Measurements from ENCODE around the gene CDH12.
"Not testable (repeated sequence)": the region's sequence is repeated elsewhere in the genome, so short reads cannot be mapped to it uniquely, and the experiment has no call there.

Gene CDH12

DNA sequence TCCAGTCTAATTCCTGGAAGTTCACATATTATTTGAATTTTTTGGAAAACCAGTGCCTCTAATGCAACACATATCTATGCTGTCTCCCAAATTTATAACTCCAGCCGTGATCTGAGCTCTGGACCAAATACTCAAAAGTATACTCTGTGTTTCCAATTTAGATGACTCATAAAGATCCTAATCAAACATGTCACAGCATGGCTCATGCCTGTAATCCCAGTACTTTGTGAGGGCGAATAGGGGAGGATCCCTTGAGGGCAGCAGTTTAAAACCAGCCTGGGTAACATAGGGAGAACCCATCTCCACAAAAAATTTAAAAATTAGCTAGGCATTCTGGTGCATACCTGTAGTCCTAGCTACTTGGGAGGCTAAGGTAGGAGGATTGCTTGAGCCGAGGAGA is 388.0 kb downstream of the CDH12 start:
- DNase-seq (ENCODE audit: low read depth, low spot score) = no peak

DNA sequence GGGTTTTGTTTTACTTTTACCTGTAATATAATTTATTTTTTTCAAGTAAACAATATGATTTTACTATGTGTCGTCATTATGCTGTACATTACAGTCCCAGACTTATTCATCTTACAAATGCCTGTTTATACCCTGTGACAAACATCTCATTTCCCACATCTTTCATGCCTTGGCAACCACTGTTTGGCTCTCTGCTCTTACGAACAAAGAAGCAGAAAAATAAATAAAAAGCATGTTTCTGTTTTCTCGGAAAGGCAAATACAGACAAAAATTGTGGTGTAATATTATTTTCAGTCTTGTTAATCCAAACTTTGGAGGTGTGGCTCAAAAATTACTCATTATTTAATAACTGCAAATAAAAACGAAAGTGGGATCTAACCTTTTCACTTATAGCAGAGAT is 393.0 kb downstream of the CDH12 start:
- no peak for DNase-seq (ENCODE audit: low read depth, low spot score)

DNA sequence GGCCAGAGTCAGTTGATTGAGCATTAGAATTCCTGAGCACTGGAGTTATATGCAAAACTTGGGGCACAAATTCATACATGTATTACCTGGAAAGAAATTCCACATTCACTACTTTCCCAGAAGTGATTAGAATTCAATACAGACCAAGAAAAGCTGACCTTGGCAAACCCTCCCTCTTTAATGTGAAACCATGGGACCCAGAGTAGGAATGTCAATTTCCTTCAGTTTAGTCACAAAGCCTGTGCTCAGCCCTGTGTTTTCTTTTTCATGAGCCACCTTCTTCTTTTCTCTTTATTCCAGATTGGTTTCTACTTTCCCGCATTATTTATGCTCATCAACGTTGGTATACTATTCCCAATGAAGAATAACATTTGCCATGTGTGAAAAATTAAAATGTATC is 420.2 kb downstream of the CDH12 start:
- DNase-seq (ENCODE audit: low read depth, low spot score) = no peak

DNA sequence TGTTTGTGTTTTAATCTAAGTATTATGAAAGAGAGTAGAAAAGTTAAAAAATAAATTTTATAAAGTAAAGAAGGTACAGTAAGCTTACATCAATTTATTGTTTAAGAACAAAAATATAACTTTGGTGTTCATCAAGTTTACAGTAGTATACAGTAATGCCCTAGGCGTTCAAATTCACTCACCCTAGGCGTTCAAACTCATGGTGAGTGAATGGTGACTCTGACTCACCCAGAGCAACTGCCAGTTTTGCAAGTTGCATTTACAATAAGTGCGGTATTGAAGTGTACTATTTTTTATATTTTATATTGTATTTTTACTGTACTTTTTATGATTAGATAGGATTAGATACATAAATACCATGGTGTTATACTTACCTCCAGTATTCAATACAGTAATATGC is 421.3 kb downstream of the CDH12 start:
- DNase-seq (ENCODE audit: low read depth, low spot score) = no peak

DNA sequence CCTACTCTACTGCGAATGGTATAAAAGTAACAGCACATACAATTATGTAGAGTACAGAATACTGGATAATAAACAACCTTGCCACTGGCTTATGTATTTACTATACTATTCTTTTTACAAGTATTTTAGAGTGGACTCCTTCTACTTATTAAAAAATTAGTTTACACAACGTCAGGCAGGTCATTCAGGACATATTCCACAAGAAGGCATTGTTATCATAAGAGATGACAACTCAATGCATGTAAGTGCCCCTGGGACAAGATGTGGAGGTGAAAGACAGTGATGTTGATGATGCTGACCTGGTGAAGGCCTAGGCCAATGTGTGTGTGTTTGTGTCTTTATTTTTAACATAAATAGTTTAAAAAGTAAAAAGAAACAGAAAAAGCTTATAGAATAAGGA is 421.7 kb downstream of the CDH12 start:
- no peak for DNase-seq (ENCODE audit: low read depth, low spot score)

DNA sequence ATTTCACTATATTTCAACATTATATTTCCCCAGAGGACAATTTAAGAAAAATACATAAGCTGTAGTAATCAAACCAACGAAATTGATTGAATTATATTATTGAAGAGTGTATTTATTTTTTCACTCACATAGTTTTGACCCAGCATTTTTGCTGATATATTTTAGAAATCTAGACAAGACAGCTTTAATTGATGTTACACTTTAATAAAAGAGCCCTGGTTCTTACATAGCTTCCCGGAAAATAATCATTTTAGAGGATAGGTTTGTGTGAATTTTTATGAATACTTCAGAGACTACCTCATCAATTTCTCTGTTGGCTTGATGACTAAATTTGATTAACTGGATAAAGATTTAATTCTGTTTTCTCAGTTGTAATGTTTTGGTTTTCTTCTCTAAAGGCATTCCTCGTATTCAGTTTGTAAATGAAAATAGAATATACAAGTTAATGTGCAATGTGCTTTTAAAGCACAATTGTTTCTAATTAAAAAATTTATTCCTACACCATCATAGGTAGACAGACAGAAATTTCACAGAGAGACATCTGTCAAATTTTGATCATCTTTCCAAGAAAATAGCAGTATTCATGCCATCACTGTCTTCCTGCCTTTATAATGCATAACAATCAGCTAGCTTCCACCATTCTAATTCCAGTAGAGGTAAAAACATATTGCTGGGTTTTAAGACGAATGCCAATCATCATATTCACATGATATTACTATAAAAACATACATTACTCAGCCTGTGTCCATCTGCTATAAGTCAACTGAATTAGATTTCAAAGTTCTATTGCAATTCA is 441.4 kb downstream of the CDH12 start:
- DNase-seq (ENCODE audit: low read depth, low spot score) = no peak

DNA sequence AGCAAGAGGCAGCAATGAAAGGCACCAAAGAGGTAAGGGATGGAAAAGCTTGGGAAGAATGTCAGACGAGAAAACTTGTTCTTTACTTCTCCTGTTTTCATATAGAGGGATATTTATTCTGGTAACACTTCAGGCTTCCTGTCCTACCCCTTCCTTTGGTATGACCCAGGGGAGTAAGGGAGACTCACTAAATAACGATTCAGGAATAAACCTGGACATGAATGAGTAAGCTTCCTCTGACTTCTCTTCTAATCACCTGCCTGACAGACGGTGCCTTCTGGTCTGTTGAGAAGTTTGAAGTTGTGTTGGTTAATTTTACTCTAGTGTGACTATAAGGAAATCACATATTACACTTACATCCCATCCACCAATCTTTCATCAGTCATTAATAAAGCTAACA is 461.2 kb downstream of the CDH12 start:
- DNase-seq (ENCODE audit: low read depth, low spot score) = no peak

DNA sequence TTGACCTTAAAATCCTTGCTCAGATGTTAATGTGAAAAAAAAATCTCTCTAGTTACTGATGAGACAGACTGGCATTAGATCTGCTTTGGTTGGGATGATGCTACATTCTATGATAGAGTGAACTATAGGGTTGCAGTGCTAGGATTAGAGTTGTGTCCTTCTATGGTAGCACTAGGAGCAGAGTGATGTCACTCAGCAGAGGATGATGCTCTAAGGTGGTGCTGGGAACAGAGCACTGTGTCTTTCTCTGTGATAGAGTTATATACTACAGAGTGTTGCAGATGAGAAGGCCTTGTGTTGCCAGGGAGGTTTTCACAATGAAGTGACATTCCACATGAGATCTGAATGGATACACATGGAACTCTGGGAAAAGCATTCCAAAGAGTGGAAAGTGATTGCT is 462.3 kb downstream of the CDH12 start:
- no peak for DNase-seq (ENCODE audit: low read depth, low spot score)

DNA sequence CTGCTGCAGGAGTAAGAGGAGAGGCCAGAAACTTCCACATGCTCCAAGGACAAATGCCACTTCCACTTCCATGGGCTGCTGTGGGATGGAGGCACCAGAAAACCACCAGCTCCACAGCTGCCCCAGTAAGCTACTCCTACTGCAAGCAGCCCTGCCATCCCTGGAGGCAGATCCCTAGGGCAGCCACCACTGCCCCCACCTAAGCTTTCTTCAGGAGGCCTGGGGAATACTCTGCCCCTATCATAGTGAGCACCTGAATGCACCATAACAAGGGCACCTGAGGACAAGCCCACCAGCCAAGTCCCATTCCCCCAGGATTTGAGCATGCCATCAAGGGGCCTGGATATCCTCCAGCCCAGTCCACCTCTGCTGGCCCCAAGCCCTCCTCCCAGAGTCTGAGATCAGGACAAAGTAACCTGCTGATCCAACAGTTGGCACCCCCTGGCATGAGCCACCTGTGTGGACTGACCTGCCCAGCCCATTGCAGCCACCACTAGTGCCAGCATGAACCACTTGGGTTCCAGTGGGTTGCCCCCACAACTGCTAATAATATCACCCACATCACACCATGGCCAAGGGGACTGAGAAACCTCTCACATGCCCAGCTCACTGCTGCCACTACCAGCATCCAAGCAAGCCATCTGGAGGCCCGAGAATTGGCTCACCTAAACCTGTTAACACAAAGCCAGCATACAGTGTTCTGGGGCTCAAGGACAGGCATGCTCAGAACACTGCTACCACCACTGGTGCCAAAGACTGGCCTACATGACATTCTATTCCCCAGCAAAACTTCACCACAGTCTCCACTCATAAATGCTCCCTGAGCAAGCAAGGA is 480.1 kb downstream of the CDH12 start:
- no peak for DNase-seq (ENCODE audit: low read depth, low spot score)

DNA sequence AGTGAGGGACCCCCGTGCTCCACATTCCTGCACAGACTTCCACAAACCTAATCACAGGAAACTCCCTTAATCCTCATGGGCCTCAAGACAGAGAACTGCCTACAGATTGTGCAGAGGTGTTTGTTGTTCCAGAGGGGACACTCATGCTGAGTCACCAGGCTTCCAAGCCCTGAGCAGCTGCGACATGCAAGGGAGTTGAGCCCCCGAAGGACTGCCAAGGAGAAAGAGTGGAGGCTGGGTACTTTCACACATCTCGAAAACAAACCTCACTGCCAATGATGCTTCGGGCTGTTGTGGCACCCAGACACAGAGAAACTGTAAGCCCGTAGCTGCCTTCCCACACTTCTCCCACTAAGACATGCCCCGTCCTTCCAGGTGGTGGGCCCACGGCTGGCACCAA is 480.8 kb downstream of the CDH12 start:
- DNase-seq (ENCODE audit: low read depth, low spot score) = no peak

DNA sequence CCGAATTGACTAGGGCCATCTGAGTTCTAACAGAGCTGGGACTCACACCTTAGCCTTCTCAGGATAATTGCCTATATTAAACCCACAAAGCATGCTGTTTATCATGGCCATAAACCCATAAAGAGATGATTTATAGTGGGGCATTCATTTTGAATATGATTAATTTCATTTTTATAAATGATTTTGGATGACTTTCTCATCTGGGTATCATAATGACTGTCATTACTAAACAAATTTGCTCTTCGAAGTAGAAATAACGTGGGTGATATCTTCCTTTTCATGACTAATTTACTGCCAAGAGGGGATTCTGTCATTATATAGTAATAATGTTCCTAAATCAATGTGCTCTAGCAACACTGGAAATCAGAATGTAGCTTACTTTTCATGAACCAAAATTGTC is 498.2 kb downstream of the CDH12 start:
- no peak for DNase-seq (ENCODE audit: low read depth, low spot score)

DNA sequence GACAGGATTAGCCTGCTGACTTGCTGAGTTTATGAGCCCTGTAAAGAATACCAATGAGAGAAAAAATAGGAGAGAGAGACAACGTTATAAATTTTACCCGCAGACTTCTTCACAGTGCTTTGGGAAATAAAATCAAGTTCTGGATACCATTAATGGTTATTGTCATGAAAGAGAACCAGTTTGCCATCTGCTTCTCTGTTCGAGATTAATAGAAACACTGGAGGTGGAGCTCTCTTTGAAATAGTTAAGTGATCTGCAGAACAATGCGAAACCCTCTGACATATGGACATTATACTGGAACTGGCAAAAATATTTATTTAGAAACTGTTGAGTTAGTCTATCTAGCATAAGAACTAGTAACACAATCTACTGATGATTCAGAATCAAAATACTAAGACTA is 500.7 kb downstream of the CDH12 start:
- no peak for DNase-seq (ENCODE audit: low read depth, low spot score)

DNA sequence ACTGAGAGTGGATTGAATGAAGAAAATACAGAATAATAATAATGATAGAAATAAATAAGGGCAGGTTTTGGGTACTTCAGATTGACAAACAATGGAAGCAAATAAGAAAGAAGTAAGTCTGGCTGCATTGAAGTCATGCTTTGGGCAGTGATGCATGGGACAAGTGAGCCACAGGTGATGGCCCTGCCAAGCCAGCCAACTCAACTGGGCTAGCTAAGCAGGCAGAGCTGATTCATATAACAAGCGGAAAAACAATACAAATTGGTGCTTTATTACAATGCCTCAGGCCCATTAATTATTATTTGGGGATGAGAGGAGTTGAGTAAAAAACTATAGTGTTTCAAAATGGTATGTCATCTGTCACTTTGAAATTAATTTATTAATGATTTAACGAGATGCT is 502.0 kb downstream of the CDH12 start:
- no peak for DNase-seq (ENCODE audit: low read depth, low spot score)

DNA sequence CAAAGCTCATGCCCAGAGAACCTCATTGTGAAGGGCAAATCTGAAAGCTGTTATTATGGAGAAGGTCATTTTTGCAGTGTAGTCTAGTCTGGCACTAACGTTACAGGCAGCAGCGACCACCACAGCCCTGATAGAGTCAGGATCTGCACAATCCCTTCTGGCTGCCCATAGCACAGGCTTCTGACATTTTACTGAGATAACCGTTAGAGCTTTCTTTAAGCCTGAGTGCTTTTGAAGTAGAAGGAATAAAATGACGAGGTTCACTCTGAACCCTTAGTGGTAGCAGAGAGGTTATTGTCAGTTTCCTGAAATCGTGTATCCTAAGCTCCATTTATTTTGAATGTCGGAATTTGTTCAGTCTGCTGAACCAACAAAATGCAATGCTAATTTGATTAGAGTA is 505.1 kb downstream of the CDH12 start:
- DNase-seq (ENCODE audit: low read depth, low spot score) = no peak

DNA sequence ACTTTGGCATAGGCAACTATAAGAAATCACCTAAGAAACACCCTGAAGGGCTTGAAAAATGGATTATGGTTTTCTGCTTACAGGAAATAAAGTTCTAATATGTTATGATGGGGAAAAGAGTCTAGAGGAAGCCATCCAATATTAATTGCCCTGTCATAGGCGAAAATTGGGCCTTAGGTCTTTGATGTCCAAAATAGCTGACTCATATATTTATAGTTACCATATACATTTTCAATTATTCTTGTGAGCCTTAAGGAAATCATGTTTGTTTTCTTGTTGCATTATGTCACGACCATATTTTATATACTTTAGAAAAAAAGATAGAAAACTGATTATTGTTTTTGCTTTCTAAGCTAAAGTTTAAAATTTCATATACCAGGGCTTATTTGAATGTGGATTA is 509.1 kb downstream of the CDH12 start:
- no peak for DNase-seq (ENCODE audit: low read depth, low spot score)

DNA sequence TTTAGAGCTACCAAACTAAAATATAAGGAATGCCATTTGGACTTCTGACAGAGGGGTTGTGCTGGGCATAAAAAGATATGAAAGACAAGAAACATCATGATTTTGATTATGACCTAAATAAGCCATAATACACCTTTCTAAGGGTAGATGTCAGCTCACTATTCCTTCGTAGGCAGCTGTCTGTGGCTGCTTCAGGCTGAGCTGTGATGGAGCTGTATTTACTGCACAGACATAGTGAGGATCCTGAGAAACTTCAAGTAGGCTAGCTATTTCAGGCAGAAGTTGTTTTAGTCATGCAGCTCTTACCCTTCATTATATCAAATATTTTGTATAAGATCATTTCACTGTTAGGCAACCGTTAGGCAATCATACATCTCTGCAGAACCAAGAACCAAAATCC is 511.7 kb downstream of the CDH12 start:
- DNase-seq (ENCODE audit: low read depth, low spot score) = no peak

DNA sequence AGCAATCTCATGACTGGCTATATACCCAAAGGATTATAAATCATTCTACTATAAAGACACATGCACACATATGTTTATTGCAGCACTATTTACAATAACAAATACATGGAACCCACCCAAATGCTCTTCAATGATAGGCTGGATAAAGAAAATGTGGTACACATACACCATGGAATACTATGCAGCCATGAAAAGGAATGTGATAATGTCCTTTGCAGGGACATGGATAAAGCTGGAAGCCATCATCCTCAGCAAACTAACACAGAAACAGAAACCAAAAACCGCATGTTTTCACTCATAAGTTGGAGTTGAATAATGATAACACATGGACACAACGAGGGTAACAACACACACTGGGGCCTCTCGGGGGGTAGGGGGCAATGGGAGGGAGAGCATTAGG is 520.2 kb downstream of the CDH12 start:
- DNase-seq (ENCODE audit: low read depth, low spot score) = not testable (repeated sequence)

DNA sequence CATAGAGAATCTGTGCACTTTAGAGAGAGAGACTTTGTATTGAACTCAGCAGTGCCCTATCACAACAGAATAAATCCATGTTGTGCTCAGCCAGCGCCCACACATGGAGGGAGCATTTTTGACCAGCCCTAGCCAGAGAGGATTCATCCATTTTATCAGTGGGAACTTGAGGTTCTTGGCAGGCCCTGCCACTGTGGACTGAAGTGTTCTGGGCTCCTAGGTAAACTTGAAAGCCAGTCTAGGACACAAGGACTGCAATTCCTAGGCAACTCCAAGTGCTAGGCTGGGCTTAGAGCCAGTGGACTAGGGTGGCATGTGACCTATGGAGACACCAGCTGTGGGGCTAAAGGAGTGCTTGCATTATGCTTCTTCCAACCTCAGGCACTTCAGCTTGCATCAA is 523.5 kb downstream of the CDH12 start:
- DNase-seq (ENCODE audit: low read depth, low spot score) = no peak

DNA sequence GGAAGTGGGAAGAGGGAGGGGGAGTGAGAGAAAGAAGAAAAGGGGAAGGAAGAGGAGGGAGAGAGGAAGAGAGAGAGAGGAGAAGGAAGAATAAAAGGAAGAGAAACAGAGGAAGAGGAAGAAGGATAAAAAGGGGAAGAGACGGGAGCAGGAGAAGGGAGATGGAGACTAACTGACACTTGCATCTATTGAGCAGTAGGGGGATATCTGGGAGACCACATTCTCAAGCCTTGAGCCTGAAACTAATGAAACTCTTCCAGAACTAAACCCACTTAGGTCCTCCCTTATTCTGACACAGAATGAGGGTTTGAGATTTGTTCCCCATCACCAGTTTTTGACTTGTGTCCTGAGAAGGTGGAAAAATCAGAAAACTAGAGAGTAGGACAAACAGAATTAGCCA is 533.3 kb downstream of the CDH12 start:
- no peak for DNase-seq (ENCODE audit: low read depth, low spot score)

DNA sequence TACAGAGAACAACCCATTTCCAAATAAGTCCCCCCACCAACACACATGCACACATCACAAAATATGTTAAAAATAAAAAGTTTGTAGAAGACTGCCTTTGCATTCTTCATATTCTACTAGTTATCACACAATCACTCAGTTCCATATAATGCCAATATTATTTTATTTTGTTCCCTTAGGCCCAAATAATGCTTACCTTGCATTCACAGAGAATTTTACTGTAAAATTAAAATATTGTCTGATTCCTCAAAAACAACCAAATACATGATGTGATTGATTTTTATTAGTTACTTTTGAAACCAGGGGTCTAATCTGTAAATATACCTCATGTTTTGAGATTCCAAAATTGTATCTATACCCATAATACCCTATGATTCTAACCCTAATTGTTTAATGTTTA is 536.9 kb downstream of the CDH12 start:
- DNase-seq (ENCODE audit: low read depth, low spot score) = no peak

DNA sequence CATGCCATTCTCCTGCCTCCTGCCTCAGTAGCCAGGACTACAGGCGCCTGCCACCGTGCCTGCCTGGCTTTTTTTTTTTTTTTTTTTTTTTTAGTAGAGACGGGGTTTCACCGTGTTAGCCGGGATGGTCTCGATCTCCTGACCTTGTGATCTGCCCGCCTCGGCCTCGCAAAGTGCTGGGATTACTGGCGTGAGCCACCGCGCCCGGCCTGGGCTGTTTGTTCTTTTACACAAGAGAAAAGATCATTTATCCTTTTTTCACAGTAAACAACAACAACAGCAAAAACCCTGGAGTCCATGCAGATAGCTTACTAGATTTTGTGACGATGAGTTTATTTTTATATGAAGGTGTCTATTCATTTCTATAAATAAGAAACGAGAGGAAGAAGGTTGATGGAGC is 538.1 kb downstream of the CDH12 start:
- DNase-seq (ENCODE audit: low read depth, low spot score) = not testable (repeated sequence)

DNA sequence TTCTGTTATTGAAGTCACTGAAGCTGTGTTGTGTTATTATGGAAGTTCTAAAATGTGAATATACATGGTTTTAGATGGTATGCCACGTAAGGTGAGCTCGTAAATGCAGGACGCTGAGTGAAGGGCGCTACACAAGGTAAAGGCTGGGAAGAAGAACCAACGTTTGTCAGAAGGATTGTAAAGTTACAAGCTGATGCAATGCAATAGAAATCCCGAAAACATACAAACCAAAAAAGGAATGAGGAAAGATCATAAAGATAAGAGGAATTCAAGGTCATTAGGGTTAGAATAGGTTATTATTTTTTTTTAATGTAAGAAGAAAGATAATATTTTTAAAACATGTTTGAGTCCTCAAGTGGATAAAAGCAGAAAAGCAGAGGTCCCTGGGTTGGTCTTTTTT is 538.6 kb downstream of the CDH12 start:
- no peak for DNase-seq (ENCODE audit: low read depth, low spot score)

DNA sequence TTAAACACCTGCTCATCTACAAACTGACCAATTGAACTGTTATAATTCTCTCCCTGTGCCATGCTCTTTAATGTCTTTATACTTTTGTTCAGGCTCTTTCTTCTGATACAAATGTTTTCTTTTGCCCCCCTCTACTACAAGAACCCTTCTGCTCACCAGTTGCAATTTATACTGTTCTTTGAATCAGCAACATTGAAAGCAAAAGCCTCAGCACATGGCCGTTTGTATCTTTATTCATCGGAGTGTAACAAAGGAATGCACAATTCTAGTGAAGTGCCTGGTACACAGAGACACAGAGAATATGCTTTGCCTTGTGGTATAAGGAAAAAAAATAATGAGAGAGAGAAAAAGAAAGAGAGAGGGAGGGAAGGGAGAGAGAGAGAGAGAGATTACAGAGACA is 547.1 kb downstream of the CDH12 start:
- no peak for DNase-seq (ENCODE audit: low read depth, low spot score)

All from smooth muscle cell of the brain vasculature (primary cell).